ENCODE measurements around the gene TMEM41A. TPM values are rescaled to one million over a fixed set of nuclear protein-coding genes. Genes with fewer than 3 reads are reported as not detected.

Gene TMEM41A
- 14.5 and 19.2 TPM in 2 replicates for total RNA-seq

DNA sequence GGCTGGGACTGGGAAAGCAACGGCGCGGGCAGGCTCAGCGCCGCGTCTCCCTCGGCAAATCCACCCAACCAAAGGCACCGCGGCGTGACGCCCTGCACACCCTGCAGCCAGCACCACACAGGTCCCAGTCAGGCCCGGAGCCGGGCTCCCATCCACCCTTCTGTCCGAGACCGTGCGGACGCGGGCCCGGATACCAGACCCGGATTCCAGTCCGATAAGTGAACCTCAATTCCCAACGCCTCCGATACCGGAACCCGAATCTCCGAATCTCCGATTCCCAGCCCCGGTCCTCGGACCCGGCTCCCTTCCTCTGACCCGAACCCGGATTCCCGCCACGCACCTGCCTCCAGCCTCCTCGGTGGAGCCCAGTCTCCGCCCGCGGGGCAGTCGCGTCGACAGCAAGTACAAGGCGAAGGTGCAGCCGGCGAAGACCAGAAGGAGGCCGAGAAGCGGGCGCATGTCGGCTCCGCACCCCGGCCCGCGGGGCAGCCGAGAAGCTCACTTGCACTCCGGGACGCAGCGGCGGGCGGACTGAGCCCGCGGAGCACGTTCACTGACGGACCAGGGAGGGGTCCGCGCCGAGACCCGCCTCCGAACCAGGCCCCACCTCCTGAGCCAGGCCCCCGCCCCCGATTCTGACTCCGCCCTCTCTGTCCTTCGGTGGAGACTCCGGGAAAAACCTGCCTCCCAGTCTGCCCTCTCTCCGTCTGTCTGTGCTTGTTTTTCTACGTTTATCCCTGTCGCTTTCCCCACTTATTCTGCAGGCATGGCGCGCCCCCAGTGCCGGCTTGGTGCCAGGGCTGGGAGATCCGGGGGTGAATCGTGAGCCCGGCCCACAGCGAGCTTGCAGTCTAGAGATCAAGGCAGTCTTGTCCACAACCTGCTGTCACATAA, at the start of gene TMEM41A:
TMEM41A (minus strand) TSS at position 533 of the 894 bp plus-strand sequence; CDS start at position 459, 74 bp downstream.
- TF ChIP-seq, protein P1, sequence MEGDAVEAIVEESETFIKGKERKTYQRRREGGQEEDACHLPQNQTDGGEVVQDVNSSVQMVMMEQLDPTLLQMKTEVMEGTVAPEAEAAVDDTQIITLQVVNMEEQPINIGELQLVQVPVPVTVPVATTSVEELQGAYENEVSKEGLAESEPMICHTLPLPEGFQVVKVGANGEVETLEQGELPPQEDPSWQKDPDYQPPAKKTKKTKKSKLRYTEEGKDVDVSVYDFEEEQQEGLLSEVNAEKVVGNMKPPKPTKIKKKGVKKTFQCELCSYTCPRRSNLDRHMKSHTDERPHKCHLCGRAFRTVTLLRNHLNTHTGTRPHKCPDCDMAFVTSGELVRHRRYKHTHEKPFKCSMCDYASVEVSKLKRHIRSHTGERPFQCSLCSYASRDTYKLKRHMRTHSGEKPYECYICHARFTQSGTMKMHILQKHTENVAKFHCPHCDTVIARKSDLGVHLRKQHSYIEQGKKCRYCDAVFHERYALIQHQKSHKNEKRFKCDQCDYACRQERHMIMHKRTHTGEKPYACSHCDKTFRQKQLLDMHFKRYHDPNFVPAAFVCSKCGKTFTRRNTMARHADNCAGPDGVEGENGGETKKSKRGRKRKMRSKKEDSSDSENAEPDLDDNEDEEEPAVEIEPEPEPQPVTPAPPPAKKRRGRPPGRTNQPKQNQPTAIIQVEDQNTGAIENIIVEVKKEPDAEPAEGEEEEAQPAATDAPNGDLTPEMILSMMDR (IDR thresholded peaks at IDR 0.05; ENCODE audit: insufficient read depth, low read length, severe bottlenecking): no peak
- DNase-seq (ENCODE audit: low read depth) (peak; percentile 66), FAIRE-seq (no peak)
- Histone ChIP-seq H3K36me3 (ENCODE audit: control insufficient read depth, insufficient read depth, low read length) (peaks cover 13% of the 10 kb centered on the region), H3K4me3 (ENCODE audit: low read depth, low read length) (peak within 1 kb of the TSS; percentile 87), H3K27me3 (ENCODE audit: control insufficient read depth, insufficient read depth, low read length) (no peaks in the 10 kb centered on the region)

- H3K4me3 ChIP-seq (ENCODE audit: low read depth, low read length): no peak overlapping the region
- DNase-seq (ENCODE audit: low read depth): no peak
- FAIRE-seq: no peak
- no peaks in the 10 kb centered on the region for H3K36me3 ChIP-seq (ENCODE audit: control insufficient read depth, insufficient read depth, low read length)
- TF ChIP-seq, protein P1 (IDR thresholded peaks at IDR 0.05; ENCODE audit: insufficient read depth, low read length, severe bottlenecking): no peak
- H3K27me3 ChIP-seq (ENCODE audit: control insufficient read depth, insufficient read depth, low read length): no peaks in the 10 kb centered on the region
Measured at GRCh38 chr3:185540695-185541094, 41.9 kb upstream of the TMEM41A start.

DNA sequence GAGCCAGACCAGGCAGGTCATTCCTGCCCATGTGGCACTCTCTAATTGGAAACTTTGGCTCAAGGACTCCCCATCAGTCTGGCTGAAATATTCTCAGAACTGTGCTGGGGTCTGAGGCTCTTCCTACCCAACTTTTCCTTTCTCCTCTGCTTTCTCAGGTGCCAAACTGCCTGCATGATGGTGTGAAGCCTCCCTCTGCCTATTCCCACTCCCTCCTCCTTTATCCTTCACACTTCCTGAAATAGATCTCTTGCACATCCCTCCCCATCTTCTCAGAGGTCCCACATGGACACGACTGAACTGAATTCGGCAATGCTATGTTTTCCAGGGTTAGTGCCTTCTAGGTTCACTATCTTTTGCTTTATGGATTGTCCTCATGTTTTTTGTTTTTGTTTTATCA, 41.1 kb upstream of the TMEM41A start:
- no peak for DNase-seq (ENCODE audit: low read depth)
- no peak for FAIRE-seq
- Histone ChIP-seq H3K27me3 (ENCODE audit: control insufficient read depth, insufficient read depth, low read length) (no peaks in the 10 kb centered on the region), H3K36me3 (ENCODE audit: control insufficient read depth, insufficient read depth, low read length) (no peaks in the 10 kb centered on the region), H3K4me3 (ENCODE audit: low read depth, low read length) (no peak overlapping the region)
- TF ChIP-seq, protein P1 (IDR thresholded peaks at IDR 0.05; ENCODE audit: insufficient read depth, low read length, severe bottlenecking): no peak

DNA sequence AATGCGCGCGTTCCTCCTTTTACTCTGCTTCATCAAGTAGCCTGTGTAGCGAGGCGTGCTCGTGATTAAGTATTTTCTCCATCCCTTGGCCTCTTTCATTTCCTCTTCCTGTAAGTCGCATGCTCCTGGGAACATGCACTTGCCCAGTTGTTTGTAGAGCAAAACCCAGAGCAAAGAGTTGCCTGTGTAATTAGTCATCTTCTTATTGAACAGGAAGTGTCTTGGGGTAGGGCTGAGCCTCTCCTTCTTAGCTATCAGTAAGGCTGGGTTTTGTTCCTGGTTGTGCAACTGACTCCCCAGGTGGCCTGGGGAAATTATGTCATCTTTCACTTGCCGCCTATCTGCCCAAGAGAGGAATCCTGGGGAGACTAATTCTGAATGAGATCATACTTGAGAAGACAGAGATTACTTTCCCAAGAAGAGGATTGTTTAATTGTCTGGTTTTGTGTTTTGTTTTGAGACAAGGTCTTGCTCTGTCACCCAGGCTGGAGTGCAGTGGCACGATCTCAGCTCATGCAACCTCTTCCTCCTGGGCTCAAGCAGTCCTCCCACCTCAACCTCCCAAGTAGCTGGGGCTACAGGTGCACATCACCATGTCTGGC, 38.6 kb upstream of the TMEM41A start:
- Histone ChIP-seq H3K4me3 (ENCODE audit: low read depth, low read length) (no peak overlapping the region), H3K36me3 (ENCODE audit: control insufficient read depth, insufficient read depth, low read length) (no peaks in the 10 kb centered on the region), H3K27me3 (ENCODE audit: control insufficient read depth, insufficient read depth, low read length) (no peaks in the 10 kb centered on the region)
- FAIRE-seq (peak; percentile 97), DNase-seq (ENCODE audit: low read depth) (peak; percentile 100)
- TF ChIP-seq, protein P1 (IDR thresholded peaks at IDR 0.05; ENCODE audit: insufficient read depth, low read length, severe bottlenecking): no peak

- Histone ChIP-seq H3K27me3 (ENCODE audit: control insufficient read depth, insufficient read depth, low read length) (no peaks in the 10 kb centered on the region), H3K4me3 (ENCODE audit: low read depth, low read length) (no peak overlapping the region), H3K36me3 (ENCODE audit: control insufficient read depth, insufficient read depth, low read length) (no peaks in the 10 kb centered on the region)
- TF ChIP-seq, protein P1 (IDR thresholded peaks at IDR 0.05; ENCODE audit: insufficient read depth, low read length, severe bottlenecking): no peak
- no peak for FAIRE-seq
- peak; percentile 47 for DNase-seq (ENCODE audit: low read depth)
Measured at GRCh38 chr3:185534511-185534910, 35.7 kb upstream of the TMEM41A start.

All from bronchial epithelial cell (primary cell).